SK-N-SH (cell line): Measurements from ENCODE around the gene SERPINH1. TPM values are rescaled to one million over a fixed set of nuclear protein-coding genes. Genes with fewer than 3 reads are reported as not detected.

ENCODE experiments used
- CTCF ChIA-PET: fragments of 300-600, 350-600 bp; formaldehyde crosslinking; extraction: SDS; loops from one replicate; lab custom pipeline; 2021; lab: Yijun Ruan, JAX
- POLR2A ChIA-PET: fragments of 350-600 bp; sonication (Branson Sonifier 250); formaldehyde crosslinking; extraction: SDS; loops from one replicate; lab custom pipeline; 2020; ENCODE audit warnings: antibody characterized with exemption, inconsistent platforms; lab: Yijun Ruan, JAX
- DNase-seq: peaks from one replicate; pipeline ENCODE4 v3.0.0; 2012
- H2AFZ ChIP-seq: fragments of 200-600 bp; sonication (generic); 2 replicates; pipeline ENCODE4 v1.8.1; 2016; ENCODE audit warnings: antibody characterized with exemption, mild to moderate bottlenecking, low read depth
- H3F3A ChIP-seq: fragments of 200-600 bp; sonication (generic); replicated peaks from 2 replicates; pipeline ENCODE3; 2016; ENCODE audit warnings: antibody characterized with exemption, mild to moderate bottlenecking; ENCODE audit not compliant: insufficient read depth
- H3K27ac ChIP-seq, 2 experiments: fragments of 200-500 bp in 1 of 2; fragments of 200-600 bp in 1 of 2; sonication (Bioruptor generic) in 1 of 2; sonication (generic), shearing (Covaris generic) in 1 of 2; 2 replicates each; pipeline versions ENCODE4 v1.5.1 to v1.6.1; 2014 to 2016; ENCODE audit warnings: low read depth in 2 of 2, inconsistent platforms in 1 of 2, low read length in 1 of 2, mild to moderate bottlenecking in 1 of 2, mixed read lengths in 1 of 2
- H3K27me3 ChIP-seq: fragments of 200-600 bp; sonication (generic), shearing (Covaris generic); 2 replicates; pipeline ENCODE4 v1.6.1; 2016; ENCODE audit warnings: mixed run types; ENCODE audit not compliant: insufficient read depth
- H3K36me3 ChIP-seq, 2 experiments: fragments of 200-500 bp in 1 of 2; fragments of 200-600 bp in 1 of 2; sonication (Bioruptor generic) in 1 of 2; sonication (generic) in 1 of 2; replicated peaks in 1 of 2; 2 replicates each; pipeline versions ENCODE3 to v1.5.1; 2014 to 2016; ENCODE audit warnings: low read length in 1 of 2, mild to moderate bottlenecking in 1 of 2; ENCODE audit not compliant: insufficient read depth in 2 of 2, control insufficient read depth in 1 of 2
- H3K4me1 ChIP-seq, 2 experiments: fragments of 200-500 bp in 1 of 2; fragments of 200-600 bp in 1 of 2; sonication (Bioruptor generic) in 1 of 2; sonication (generic), shearing (Covaris generic) in 1 of 2; 2 replicates each; pipeline versions ENCODE4 v1.5.1 to v1.6.1; 2014 to 2016; ENCODE audit warnings: low read depth in 1 of 2, low read length in 1 of 2, mixed run types in 1 of 2; ENCODE audit not compliant: insufficient read depth in 2 of 2, control insufficient read depth in 1 of 2
- H3K4me2 ChIP-seq: fragments of 200-600 bp; sonication (generic), shearing (Covaris generic); 2 replicates; pipeline ENCODE4 v1.6.1; 2017; ENCODE audit warnings: mixed run types
- H3K4me3 ChIP-seq, 2 experiments: fragments of 200-500 bp in 1 of 2; fragments of 200-600 bp in 1 of 2; sonication (Bioruptor generic) in 1 of 2; sonication (generic), shearing (Covaris generic) in 1 of 2; 2 replicates each; pipeline versions ENCODE4 v1.5.1 to v1.8.1; 2014 to 2016; ENCODE audit warnings: low read depth in 2 of 2, inconsistent platforms in 1 of 2, low read length in 1 of 2, mild to moderate bottlenecking in 1 of 2, mixed read lengths in 1 of 2, moderate library complexity in 1 of 2
- H3K79me2 ChIP-seq: fragments of 200-600 bp; sonication (generic); 2 replicates; pipeline ENCODE4 v1.8.1; 2017; ENCODE audit warnings: mild to moderate bottlenecking; ENCODE audit not compliant: insufficient read depth
- H3K9ac ChIP-seq: fragments of 200-600 bp; sonication (generic); 2 replicates; pipeline ENCODE4 v1.6.1; 2017; ENCODE audit warnings: mixed run types
- H3K9me2 ChIP-seq: fragments of 200-600 bp; sonication (generic); 2 replicates; pipeline ENCODE4 v1.6.1; 2017; ENCODE audit warnings: mixed run types
- H3K9me3 ChIP-seq: fragments of 200-600 bp; sonication (generic); 2 replicates; pipeline ENCODE4 v1.6.1; 2017; ENCODE audit warnings: mixed run types, mild to moderate bottlenecking, moderate library complexity
- H4K20me1 ChIP-seq: fragments of 200-600 bp; sonication (generic); 2 replicates; pipeline ENCODE4 v1.6.1; 2017; ENCODE audit warnings: mild to moderate bottlenecking, mixed run types; ENCODE audit not compliant: insufficient read depth
- CHD2 ChIP-seq: fragments of 150-350 bp; IDR thresholded peaks from 2 replicates; pipeline ENCODE4 v1.6.1; 2018; ENCODE audit warnings: low read length; ENCODE audit not compliant: partially characterized antibody
- EP300 ChIP-seq, 2 experiments: IDR thresholded peaks; 2 replicates each; pipeline versions ENCODE4 v1.4.0 to v1.6.1; 2012; ENCODE audit warnings: borderline replicate concordance in 1 of 2, low read depth in 1 of 2, low read length in 1 of 2
- EZH2phosphoT487 ChIP-seq: fragments of 200-600 bp; sonication (generic); IDR thresholded peaks from 2 replicates; pipeline ENCODE4 v1.6.1; 2017; ENCODE audit warnings: low read depth, mixed run types, mild to moderate bottlenecking, antibody characterized with exemption, moderate library complexity, borderline replicate concordance
- FOXM1 ChIP-seq: IDR thresholded peaks from 2 replicates; pipeline ENCODE4 v1.4.0; 2012; ENCODE audit warnings: low read depth, mild to moderate bottlenecking
- GATA2 ChIP-seq: sonication (generic); formaldehyde crosslinking; IDR thresholded peaks from 2 replicates; pipeline ENCODE4 v1.5.0; 2020; ENCODE audit warnings: mild to moderate bottlenecking, missing genetic modification reagents
- RCOR1 ChIP-seq: fragments of 150-350 bp; IDR thresholded peaks from 2 replicates; pipeline ENCODE4 v1.6.1; 2017; ENCODE audit warnings: antibody characterized with exemption, low read length
- RXRA ChIP-seq: IDR thresholded peaks from 2 replicates; pipeline ENCODE4 v1.4.0; 2012; ENCODE audit warnings: low read depth, mild to moderate bottlenecking, borderline replicate concordance
- SIN3A ChIP-seq: IDR thresholded peaks from 2 replicates; pipeline ENCODE4 v1.6.1; 2012; ENCODE audit warnings: low read depth, mild to moderate bottlenecking, low read length, moderate library complexity, borderline replicate concordance
- SMC3 ChIP-seq: IDR thresholded peaks from 2 replicates; pipeline ENCODE4 v1.6.1; 2012; ENCODE audit warnings: low read depth, low read length, improper control_type of control experiment
- TAF1 ChIP-seq: IDR thresholded peaks from 2 replicates; pipeline ENCODE4 v1.6.1; 2012; ENCODE audit warnings: low read depth, mild to moderate bottlenecking, low read length, moderate library complexity, borderline replicate concordance
- TEAD4 ChIP-seq: IDR thresholded peaks from 2 replicates; pipeline ENCODE4 v1.4.0; 2012; ENCODE audit warnings: mild to moderate bottlenecking, borderline replicate concordance; ENCODE audit not compliant: insufficient read depth
- YY1 ChIP-seq: IDR thresholded peaks from 2 replicates; pipeline ENCODE4 v1.4.0; 2012; ENCODE audit warnings: low read depth, mild to moderate bottlenecking
- WGBS: methylation state at CpG from one replicate; pipeline ENCODE4 v1.1.6; 2017; ENCODE audit warnings: low lambda C conversion rate; 5-methylcytosine and 5-hydroxymethylcytosine counted together
- polyA plus RNA-seq, 3 experiments: library from polyadenylated mRNA; depleted of rRNA; stranded (reverse); fragments of >200 nt; gene quantifications; 2 replicates each; pipeline ENCODE4 v1.2.3, GENCODE V29; 2012
- TF ChIP-seq, protein P1 (sequence below): IDR thresholded peaks from 2 replicates; pipeline ENCODE4 v1.4.0; 2012; ENCODE audit warnings: low read depth, borderline replicate concordance
- TF ChIP-seq, protein P2 (sequence below): fragments of 150-350 bp; IDR thresholded peaks from 2 replicates; pipeline ENCODE4 v1.6.1; 2017; ENCODE audit warnings: antibody characterized with exemption, low read length, low read depth, borderline replicate concordance
- TF ChIP-seq, protein P3 (sequence below): fragments of 200-600 bp; sonication (generic); IDR thresholded peaks from 2 replicates; pipeline ENCODE4 v1.6.1; 2017; ENCODE audit warnings: antibody characterized with exemption, mild to moderate bottlenecking, moderate library complexity

SERPINH1 gene
- polyA plus RNA-seq, 1 of the 3 experiments (the other 2 are of a cell fraction): 293 TPM

DNA sequence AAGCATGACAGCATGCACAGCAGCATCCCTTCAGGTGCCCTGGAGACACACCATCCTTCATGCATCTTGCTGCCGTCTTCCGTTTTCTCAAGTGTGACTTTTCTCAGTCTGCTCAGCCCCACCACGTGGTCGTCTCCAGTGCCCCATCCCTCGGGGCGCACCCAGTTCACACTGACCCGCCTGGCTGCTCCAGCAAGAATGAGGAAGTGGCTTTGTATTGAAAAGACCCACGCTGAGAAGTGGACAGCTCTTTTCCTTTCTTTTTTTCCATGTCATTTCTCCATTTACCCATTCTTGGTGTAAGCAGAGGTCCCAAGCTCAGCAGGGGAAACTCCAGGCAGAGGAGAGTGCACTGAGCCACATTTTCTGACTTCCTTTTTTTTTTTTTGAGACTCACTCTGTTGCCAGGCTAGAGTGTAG is 14.5 kb downstream of the SERPINH1 start:
- 85% methylated on average over 8 of the region's 8 CpGs for WGBS
- ChIA-PET POLR2A (interaction anchor here (0.6 to 4.3 kb wide), 2 partner anchors 15 to 22 kb away, joined by 3 to 21 read pairs; partner anchors contain the start of gene SERPINH1), CTCF (interaction anchor here (0.6 to 4.8 kb wide), 15 partner anchors 9 to 222 kb away, joined by 3 to 45 read pairs (median 3); partner anchors contain the start of genes MAP6 and SERPINH1)
- Histone ChIP-seq H3K36me3 (peaks cover 10 to 27% of the 10 kb centered on the region in 2 experiments), H2AFZ (no peak overlapping the region), H3K27ac (no peak overlapping the region), H3K4me2 (no peak overlapping the region), H3K9me3 (no peaks in the 10 kb centered on the region), H3K4me3 (no peak overlapping the region), H3K9ac (no peak overlapping the region), H3K79me2 (no peaks in the 10 kb centered on the region), H3F3A (peaks cover 6% of the 10 kb centered on the region), H3K27me3 (no peaks in the 10 kb centered on the region), H4K20me1 (no peaks in the 10 kb centered on the region), H3K9me2 (no peaks in the 10 kb centered on the region), H3K4me1 (peaks cover 0 to 5% of the 10 kb centered on the region in 2 experiments; a peak in 1 of 4 replicates)
- TF ChIP-seq CHD2 (no peak), EZH2phosphoT487 (no peak), SIN3A (no peak), YY1 (no peak), RCOR1 (no peak), SMC3 (no peak), TAF1 (no peak), FOXM1 (no peak), RXRA (no peak), TEAD4 (no peak), EP300 (IDR thresholded peaks at IDR 0.05; ENCODE audit: borderline replicate concordance in 1 of 2, low read depth in 1 of 2, low read length in 1 of 2) (no peak), GATA2 (CRISPR knock-in tag) (no peak)
- TF ChIP-seq, protein P1, sequence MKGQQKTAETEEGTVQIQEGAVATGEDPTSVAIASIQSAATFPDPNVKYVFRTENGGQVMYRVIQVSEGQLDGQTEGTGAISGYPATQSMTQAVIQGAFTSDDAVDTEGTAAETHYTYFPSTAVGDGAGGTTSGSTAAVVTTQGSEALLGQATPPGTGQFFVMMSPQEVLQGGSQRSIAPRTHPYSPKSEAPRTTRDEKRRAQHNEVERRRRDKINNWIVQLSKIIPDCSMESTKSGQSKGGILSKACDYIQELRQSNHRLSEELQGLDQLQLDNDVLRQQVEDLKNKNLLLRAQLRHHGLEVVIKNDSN: no peak
- TF ChIP-seq, protein P2, sequence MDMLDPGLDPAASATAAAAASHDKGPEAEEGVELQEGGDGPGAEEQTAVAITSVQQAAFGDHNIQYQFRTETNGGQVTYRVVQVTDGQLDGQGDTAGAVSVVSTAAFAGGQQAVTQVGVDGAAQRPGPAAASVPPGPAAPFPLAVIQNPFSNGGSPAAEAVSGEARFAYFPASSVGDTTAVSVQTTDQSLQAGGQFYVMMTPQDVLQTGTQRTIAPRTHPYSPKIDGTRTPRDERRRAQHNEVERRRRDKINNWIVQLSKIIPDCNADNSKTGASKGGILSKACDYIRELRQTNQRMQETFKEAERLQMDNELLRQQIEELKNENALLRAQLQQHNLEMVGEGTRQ: no peak
- TF ChIP-seq, protein P3, sequence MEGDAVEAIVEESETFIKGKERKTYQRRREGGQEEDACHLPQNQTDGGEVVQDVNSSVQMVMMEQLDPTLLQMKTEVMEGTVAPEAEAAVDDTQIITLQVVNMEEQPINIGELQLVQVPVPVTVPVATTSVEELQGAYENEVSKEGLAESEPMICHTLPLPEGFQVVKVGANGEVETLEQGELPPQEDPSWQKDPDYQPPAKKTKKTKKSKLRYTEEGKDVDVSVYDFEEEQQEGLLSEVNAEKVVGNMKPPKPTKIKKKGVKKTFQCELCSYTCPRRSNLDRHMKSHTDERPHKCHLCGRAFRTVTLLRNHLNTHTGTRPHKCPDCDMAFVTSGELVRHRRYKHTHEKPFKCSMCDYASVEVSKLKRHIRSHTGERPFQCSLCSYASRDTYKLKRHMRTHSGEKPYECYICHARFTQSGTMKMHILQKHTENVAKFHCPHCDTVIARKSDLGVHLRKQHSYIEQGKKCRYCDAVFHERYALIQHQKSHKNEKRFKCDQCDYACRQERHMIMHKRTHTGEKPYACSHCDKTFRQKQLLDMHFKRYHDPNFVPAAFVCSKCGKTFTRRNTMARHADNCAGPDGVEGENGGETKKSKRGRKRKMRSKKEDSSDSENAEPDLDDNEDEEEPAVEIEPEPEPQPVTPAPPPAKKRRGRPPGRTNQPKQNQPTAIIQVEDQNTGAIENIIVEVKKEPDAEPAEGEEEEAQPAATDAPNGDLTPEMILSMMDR: no peak
- DNase-seq: no peak
